Activated T-cell treated with anti-CD3 and anti-CD28 coated beads for 24 hours (primary cell): ENCODE data around the gene RPL36.
"Not testable (repeated sequence)": the region's sequence is repeated elsewhere in the genome, so short reads cannot be mapped to it uniquely, and the experiment has no call there.

Experiments
- DNase-seq: peaks from one replicate; pipeline ENCODE4 v3.0.0-alpha.2; 2020; ENCODE audit warnings: low read depth

RPL36 gene

GRCh38 chr19:5706876-5707573 lies 16.9 kb downstream of the RPL36 start:
- no peak for DNase-seq

GRCh38 chr19:5707576-5708575 lies 17.8 kb downstream of the RPL36 start:
- no peak for DNase-seq

GRCh38 chr19:5711025-5711424 lies 20.9 kb downstream of the RPL36 start:
- DNase-seq = no peak

GRCh38 chr19:5711713-5712161 lies 21.6 kb downstream of the RPL36 start:
- DNase-seq = no peak

GRCh38 chr19:5713228-5713627 lies 23.1 kb downstream of the RPL36 start:
- DNase-seq = no peak

- DNase-seq = no peak
Observed at GRCh38 chr19:5714816-5715215, 24.7 kb downstream of the RPL36 start.

GRCh38 chr19:5717215-5717935 lies 27.3 kb downstream of the RPL36 start:
- DNase-seq = no peak

GRCh38 chr19:5718037-5718578 lies 28.0 kb downstream of the RPL36 start:
- DNase-seq = peak; percentile 46

- DNase-seq = peak; percentile 56
Observed at GRCh38 chr19:5718579-5719273, 28.6 kb downstream of the RPL36 start.

- DNase-seq = no peak
Observed at GRCh38 chr19:5719274-5719960, 29.3 kb downstream of the RPL36 start.

GRCh38 chr19:5719961-5720790 lies 30.1 kb downstream of the RPL36 start, which contains the start of the genes CATSPERD and LONP1:
Gene CATSPERD (plus strand): TSS chr19:5720637. CDS start chr19:5720738, 101 bp downstream.
Gene LONP1 (minus strand): TSS chr19:5720146. CDS start chr19:5720132, 14 bp downstream.
- DNase-seq = peak; percentile 97

GRCh38 chr19:5727453-5728050 lies 37.5 kb downstream of the RPL36 start:
- DNase-seq = no peak

- DNase-seq = not testable (repeated sequence)
Observed at GRCh38 chr19:5733172-5733571, 43.1 kb downstream of the RPL36 start.

- DNase-seq = no peak
Observed at GRCh38 chr19:5738423-5738822, 48.3 kb downstream of the RPL36 start.
